Endothelial cell of umbilical vein (primary cell): ENCODE data around the gene ATOH1. TPM values are rescaled to one million over a fixed set of nuclear protein-coding genes. Genes with fewer than 3 reads are reported as not detected.

Source experiments
- BruUV-seq: library from RNA; stranded (reverse); fragments of 400-500 nt; replicated peaks from 2 replicates; lab custom pipeline; 2021; lab: Mats Ljungman, UMichigan
- CTCF ChIA-PET: fragments of 300-600, 350-600 bp; sonication (Branson Sonifier 250); formaldehyde crosslinking; loops from one replicate; lab custom pipeline; 2021; ENCODE audit warnings: antibody characterized with exemption, inconsistent platforms; lab: Charles Lee
- POLR2A ChIA-PET: fragments of 300-600, 350-600 bp; sonication (Branson Sonifier 250); formaldehyde crosslinking; loops from one replicate; lab custom pipeline; 2021; ENCODE audit warnings: antibody characterized with exemption, inconsistent platforms; lab: Charles Lee
- DNase-seq: peaks from one replicate; pipeline ENCODE4 v3.0.0-alpha.2; 2011; ENCODE audit warnings: low read depth, low spot score
- FAIRE-seq: peaks from 2 replicates; lab custom pipeline; 2011; peaks lifted over from hg19 to GRCh38; lab: Jason Lieb, UNC
- H2AFZ ChIP-seq: 2 replicates; pipeline ENCODE4 v1.6.0; 2012; ENCODE audit warnings: low read depth, low read length, control low read depth, inconsistent platforms
- H3K27ac ChIP-seq: 2 replicates; pipeline ENCODE4 v1.5.1; 2011; ENCODE audit warnings: low read depth, mild to moderate bottlenecking, control low read depth, low read length, moderate library complexity; ENCODE audit not compliant: insufficient read depth
- H3K27me3 ChIP-seq, 2 experiments: 2 replicates each; pipeline versions ENCODE4 v1.6.0 to v1.6.1; 2011; ENCODE audit warnings: low read length in 2 of 2, mixed read lengths in 1 of 2; ENCODE audit not compliant: control insufficient read depth in 2 of 2, insufficient read depth in 2 of 2
- H3K36me3 ChIP-seq, 2 experiments: 2 replicates in 1 of 2; 3 replicates in 1 of 2; pipeline ENCODE4 v1.5.1; 2011; ENCODE audit warnings: low read length in 2 of 2, mild to moderate bottlenecking in 1 of 2, moderate library complexity in 1 of 2; ENCODE audit not compliant: control insufficient read depth in 2 of 2, insufficient read depth in 2 of 2; ENCODE audit errors: extremely low read depth in 1 of 2
- H3K4me1 ChIP-seq: 3 replicates; pipeline ENCODE4 v1.5.1; 2011; ENCODE audit warnings: mild to moderate bottlenecking, low read length; ENCODE audit not compliant: control insufficient read depth, insufficient read depth; ENCODE audit errors: extremely low read depth
- H3K4me2 ChIP-seq: 2 replicates; pipeline ENCODE4 v1.6.1; 2011; ENCODE audit warnings: low read length, control low read depth, mixed read lengths; ENCODE audit not compliant: insufficient read depth
- H3K4me3 ChIP-seq, 3 experiments: fragments of 200-600 bp in 1 of 3; sonication (generic), shearing (Covaris generic) in 1 of 3; replicated peaks in 1 of 3; 2 replicates each; pipeline ENCODE4 v1.5.1; 2011 to 2016; ENCODE audit warnings: control low read depth in 3 of 3, low read length in 3 of 3, mild to moderate bottlenecking in 2 of 3, inconsistent platforms in 1 of 3, low read depth in 1 of 3, moderate library complexity in 1 of 3; ENCODE audit not compliant: insufficient read depth in 1 of 3
- H3K79me2 ChIP-seq: 2 replicates; pipeline ENCODE4 v1.6.0; 2012; ENCODE audit warnings: low read length, inconsistent platforms; ENCODE audit not compliant: control insufficient read depth, insufficient read depth
- H3K9ac ChIP-seq: replicated peaks from 2 replicates; pipeline ENCODE3; 2011; ENCODE audit warnings: low read length, control low read depth; ENCODE audit not compliant: insufficient read depth; ENCODE audit errors: extremely low read depth
- H3K9me1 ChIP-seq: replicated peaks from 3 replicates; pipeline ENCODE4 v1.6.0; 2011; ENCODE audit warnings: mild to moderate bottlenecking, low read length; ENCODE audit not compliant: control insufficient read depth, insufficient read depth; ENCODE audit errors: extremely low read depth
- H3K9me3 ChIP-seq: replicated peaks from 2 replicates; pipeline ENCODE4 v1.5.1; 2012; ENCODE audit warnings: low read length, inconsistent platforms; ENCODE audit not compliant: control insufficient read depth, insufficient read depth
- H4K20me1 ChIP-seq: replicated peaks from 2 replicates; pipeline ENCODE3; 2011; ENCODE audit warnings: mild to moderate bottlenecking, low read length; ENCODE audit not compliant: control insufficient read depth, insufficient read depth; ENCODE audit errors: extremely low read depth
- CTCF ChIP-seq, 2 donors: IDR thresholded peaks; 1 replicate in 1 of 2; 2 replicates in 1 of 2; pipeline ENCODE4 v1.5.1; 2011; ENCODE audit warnings: low read length in 2 of 2, mild to moderate bottlenecking in 2 of 2, moderate library complexity in 2 of 2, control low read depth in 1 of 2, inconsistent platforms in 1 of 2, low read depth in 1 of 2; ENCODE audit not compliant: insufficient read depth in 1 of 2; ENCODE audit errors: extremely low read depth in 1 of 2
- EZH2 ChIP-seq: IDR thresholded peaks from 2 replicates; pipeline ENCODE4 v1.6.1; 2012; ENCODE audit warnings: borderline replicate concordance, low read depth, mild to moderate bottlenecking, moderate library complexity, low read length, inconsistent platforms; ENCODE audit not compliant: severe bottlenecking
- FOS ChIP-seq: IDR thresholded peaks from 2 replicates; pipeline ENCODE4 v1.6.1; 2011; ENCODE audit warnings: mild to moderate bottlenecking, low read length, moderate library complexity, borderline replicate concordance; ENCODE audit not compliant: insufficient read depth
- GATA2 ChIP-seq: IDR thresholded peaks from 2 replicates; pipeline ENCODE4 v1.7.0; 2011; ENCODE audit warnings: low read depth, mild to moderate bottlenecking, moderate library complexity, mixed read lengths, low read length; ENCODE audit not compliant: insufficient read length, insufficient read depth
- JUN ChIP-seq: IDR thresholded peaks from 2 replicates; pipeline ENCODE4 v1.6.1; 2011; ENCODE audit warnings: borderline replicate concordance, low read depth; ENCODE audit not compliant: insufficient read length, insufficient read depth
- MAX ChIP-seq: IDR thresholded peaks from 2 replicates; pipeline ENCODE4 v1.6.1; 2011; ENCODE audit not compliant: insufficient read depth, insufficient read length
- MYC ChIP-seq: IDR thresholded peaks from one replicate; pipeline ENCODE4 v1.6.1; 2011; ENCODE audit warnings: mild to moderate bottlenecking, low read depth, low read length
- POLR2A ChIP-seq: IDR thresholded peaks from 2 replicates; pipeline ENCODE4 v1.6.1; 2012; ENCODE audit warnings: low read depth, mild to moderate bottlenecking, control low read depth, low read length
- POLR2AphosphoS5 ChIP-seq: IDR thresholded peaks from 2 replicates; pipeline ENCODE4 v1.6.1; 2012; ENCODE audit warnings: low read depth, mild to moderate bottlenecking, control low read depth, low read length, moderate library complexity; ENCODE audit not compliant: insufficient read depth
- dilution Hi-C: fragments of 300-500 bp; cut with MboI; formaldehyde crosslinking; loops from one replicate; pipeline ENCODE4 v1.15.0; 2019; ENCODE audit warnings: low sequenced_read_pairs; ENCODE audit not compliant: extremely low pct_ligation_motif_present
- intact Hi-C: fragments of 100-400 bp; cut with micrococcal nuclease; formaldehyde crosslinking; loops from one replicate; pipeline ENCODE4 v1.10.0; 2022
- polyA plus RNA-seq, 4 experiments: library from polyadenylated mRNA; depleted of rRNA in 3 of 4; stranded (reverse) in 3 of 4; unstranded in 1 of 4; fragments of >200 nt; gene quantifications; 2 replicates each; pipeline versions ENCODE4 v1.2.1 to v1.2.3, GENCODE V29; 2011 to 2012; ENCODE audit warnings: missing spikeins in 1 of 4
- total RNA-seq: library from RNA; stranded (reverse); gene quantifications from 2 replicates; pipeline ENCODE4 v1.2.3, GENCODE V29; 2021

The ATOH1 gene
- total and polyA plus RNA-seq, 2 donors (not counting 3 experiments of a cell fraction or from before 2014, with no cell fraction given): not detected

- Histone ChIP-seq H4K20me1 (no peaks in the 10 kb centered on the region), H3K27ac (no peak overlapping the region), H3K4me1 (peaks cover 11% of the 10 kb centered on the region), H3K4me2 (no peak overlapping the region), H3K36me3 (no peaks in the 10 kb centered on the region), H3K9me3 (no peaks in the 10 kb centered on the region), H2AFZ (no peak overlapping the region), H3K4me3 (no peak overlapping the region), H3K9ac (no peak overlapping the region), H3K27me3 (peaks cover 79 to 93% of the 10 kb centered on the region in 2 experiments), H3K9me1 (no peaks in the 10 kb centered on the region), H3K79me2 (no peaks in the 10 kb centered on the region)
- FAIRE-seq: no peak
- ChIA-PET CTCF (no interaction called here), POLR2A (no interaction called here)
- DNase-seq: no peak
- BruUV-seq: no TSS peak
- TF ChIP-seq MYC (no peak), FOS (no peak), EZH2 (no peak), JUN (no peak), CTCF (IDR thresholded peaks at IDR 0.05; ENCODE audit: extremely low read depth in 1 of 2, insufficient read depth in 1 of 2, low read depth in 1 of 2, low read length in 2 of 2) (no peak), POLR2A (no peak), GATA2 (no peak), MAX (no peak), POLR2AphosphoS5 (no peak)
- dilution Hi-C loops (no loop called here), intact Hi-C loops (no loop called here)
Observed at GRCh38 chr4:93829820-93830687, 1.5 kb downstream of the ATOH1 start.
